K562 (cell line): Measurements from ENCODE around the gene SPATA32. TPM values are rescaled to one million over a fixed set of nuclear protein-coding genes. Genes with fewer than 3 reads are reported as not detected.

ENCODE experiments used
- ATAC-seq: fragments of 200-7000 bp; cut with Tn5 transposase; 3 replicates; pipeline ENCODE4 v1.9.1; 2020; ENCODE audit warnings: moderate library complexity
- BruUV-seq: library from RNA; stranded (reverse); fragments of 400-500 nt; replicated peaks from 2 replicates; lab custom pipeline; 2021; lab: Mats Ljungman, UMichigan
- CTCF ChIA-PET: fragments of 300-600 bp; formaldehyde crosslinking; extraction: SDS; loops from one replicate; lab custom pipeline; 2021; ENCODE audit warnings: low intra/inter-chr PET ratio; lab: Yijun Ruan, JAX
- POLR2A ChIA-PET: fragments of 300-600, 350-650 bp; sonication (Branson Sonifier 250); formaldehyde crosslinking; extraction: SDS; loops from one replicate; lab custom pipeline; 2021; ENCODE audit warnings: antibody characterized with exemption, inconsistent platforms; lab: Yijun Ruan, JAX
- DNase-seq, 4 experiments: peaks; one replicate each; pipeline versions ENCODE4 v3.0.0 to v3.0.0-alpha.2; 2011 to 2018; ENCODE audit warnings: low spot score in 3 of 4, mixed read lengths in 3 of 4; ENCODE audit errors: extremely low read depth in 1 of 4
- FAIRE-seq: peaks from 2 replicates; lab custom pipeline; 2011; peaks lifted over from hg19 to GRCh38; lab: Jason Lieb, UNC
- H2AFZ ChIP-seq: 2 replicates; pipeline ENCODE4 v1.6.0; 2011; ENCODE audit warnings: low read depth, low read length, control low read depth, inconsistent platforms
- H3K27ac ChIP-seq: fragments of 200-600 bp; 3 replicates; pipeline ENCODE4 v1.8.0; 2011; ENCODE audit warnings: low read depth, mild to moderate bottlenecking, control low read depth, inconsistent platforms, low read length, moderate library complexity, mixed read lengths; ENCODE audit errors: extremely low read depth
- H3K27me3 ChIP-seq, 2 experiments: fragments of 300-600 bp in 1 of 2; 2 replicates in 1 of 2; 3 replicates in 1 of 2; pipeline versions ENCODE4 v1.6.0 to v1.8.0; 2011; ENCODE audit warnings: inconsistent platforms in 2 of 2, low read length in 2 of 2, mild to moderate bottlenecking in 1 of 2, mixed read lengths in 1 of 2, moderate library complexity in 1 of 2; ENCODE audit not compliant: control insufficient read depth in 2 of 2, insufficient read depth in 2 of 2
- H3K36me3 ChIP-seq: fragments of 300-600 bp; 3 replicates; pipeline ENCODE4 v1.8.0; 2011; ENCODE audit warnings: mild to moderate bottlenecking, low read length, inconsistent platforms; ENCODE audit not compliant: control insufficient read depth, insufficient read depth
- H3K4me1 ChIP-seq, 2 experiments: fragments of 200-600 bp in 1 of 2; replicated peaks in 1 of 2; 2 replicates in 1 of 2; 3 replicates in 1 of 2; pipeline versions ENCODE4 v1.5.1 to v1.8.0; 2011; ENCODE audit warnings: inconsistent platforms in 2 of 2, low read length in 2 of 2, mild to moderate bottlenecking in 1 of 2, mixed read lengths in 1 of 2, moderate library complexity in 1 of 2; ENCODE audit not compliant: control insufficient read depth in 2 of 2, insufficient read depth in 2 of 2
- H3K4me2 ChIP-seq: 2 replicates; pipeline ENCODE4 v1.6.1; 2011; ENCODE audit warnings: low read length, control low read depth, inconsistent platforms, mixed read lengths; ENCODE audit not compliant: insufficient read depth
- H3K4me3 ChIP-seq: fragments of 200-600 bp; sonication (generic), shearing (Covaris generic); 2 replicates; pipeline ENCODE4 v1.5.1; 2016; ENCODE audit warnings: control low read depth, inconsistent platforms
- H3K79me2 ChIP-seq: fragments of 200-600 bp; 3 replicates; pipeline ENCODE4 v1.8.0; 2011; ENCODE audit warnings: low read length, inconsistent platforms; ENCODE audit not compliant: control insufficient read depth, insufficient read depth
- H3K9ac ChIP-seq, 2 experiments: 2 replicates each; pipeline versions ENCODE4 v1.6.0 to v1.6.1; 2011; ENCODE audit warnings: low read depth in 2 of 2, low read length in 2 of 2, control low read depth in 1 of 2, inconsistent platforms in 1 of 2, mild to moderate bottlenecking in 1 of 2, mixed read lengths in 1 of 2; ENCODE audit not compliant: insufficient read depth in 1 of 2
- H3K9me1 ChIP-seq: one replicate; pipeline ENCODE4 v1.6.0; 2011; ENCODE audit warnings: inconsistent platforms, mild to moderate bottlenecking, low read length, moderate library complexity; ENCODE audit not compliant: control insufficient read depth, insufficient read depth
- H3K9me3 ChIP-seq: replicated peaks from 2 replicates; pipeline ENCODE4 v1.5.1; 2011; ENCODE audit warnings: low read depth, low read length, inconsistent platforms; ENCODE audit not compliant: control insufficient read depth, insufficient read depth
- H4K20me1 ChIP-seq: replicated peaks from 2 replicates; pipeline ENCODE4 v1.6.1; 2011; ENCODE audit warnings: low read length, inconsistent platforms, mixed read lengths; ENCODE audit not compliant: control insufficient read depth, insufficient read depth
- BCL6 ChIP-seq: fragments of 250-450 bp; sonication (Bioruptor Pico); IDR thresholded peaks from 2 replicates; pipeline ENCODE4 v1.4.0; 2020
- CXXC5 ChIP-seq: fragments of 250-450 bp; sonication (Bioruptor Pico); IDR thresholded peaks from 2 replicates; pipeline ENCODE4 v1.8.0; 2022; ENCODE audit warnings: inconsistent platforms, mild to moderate bottlenecking, moderate library complexity
- FOXP1 ChIP-seq: sonication (generic); formaldehyde crosslinking; IDR thresholded peaks from 2 replicates; pipeline ENCODE4 v1.8.0; 2022; ENCODE audit warnings: mild to moderate bottlenecking, missing genetic modification reagents
- ZNF274 ChIP-seq: IDR thresholded peaks from 2 replicates; pipeline ENCODE4 v1.6.1; 2011; ENCODE audit warnings: low read depth, mild to moderate bottlenecking, low read length, moderate library complexity, borderline replicate concordance
- WGBS: fragments of 100-300 bp; shearing (Covaris generic); methylation state at CpG from one replicate; pipeline ENCODE4 v1.1.6; 2016; ENCODE audit warnings: low coverage, mixed read lengths; ENCODE audit not compliant: insufficient coverage; ENCODE audit errors: missing lambda C conversion rate; 5-methylcytosine and 5-hydroxymethylcytosine counted together
- in situ Hi-C: fragments of 300-500 bp; cut with MboI; formaldehyde crosslinking; loops from 4 replicates; pipeline ENCODE4 v1.15.0; 2018; ENCODE audit warnings: inconsistent platforms, mixed read lengths
- intact Hi-C: fragments of 100-400 bp; cut with micrococcal nuclease; formaldehyde crosslinking; loops from 2 replicates; pipeline ENCODE4 v1.14.2; 2022
- polyA plus RNA-seq, 8 experiments: library from polyadenylated mRNA; depleted of rRNA in 4 of 8; stranded (reverse) in 5 of 8; unstranded in 3 of 8; fragments of >200 nt; fragmentation: Nextera tagmentation in 2 of 8; fragmentation: Illumina TruSeq in 1 of 8; extraction: Ambion mirVana in 2 of 8; extraction: Trizol in 1 of 8; gene quantifications; 2 replicates each; pipeline versions ENCODE4 v1.2.1 to v1.2.3, GENCODE V29; 2011 to 2014; ENCODE audit warnings: inconsistent platforms in 1 of 8, missing spikeins in 1 of 8
- total RNA-seq, 7 experiments: library from RNA; depleted of rRNA in 6 of 7; stranded (reverse); fragments of >200 nt in 6 of 7; fragmentation: Illumina TruSeq in 2 of 7; extraction: Trizol in 2 of 7; gene quantifications; 2 replicates each; pipeline versions ENCODE4 v1.2.1 to v1.2.3, GENCODE V29; 2011 to 2021; ENCODE audit warnings: low replicate concordance in 1 of 7
- TF ChIP-seq, protein P1 (sequence below): fragments of 250-450 bp; sonication (Bioruptor Pico); IDR thresholded peaks from 2 replicates; pipeline ENCODE4 v1.4.0; 2020; ENCODE audit warnings: mild to moderate bottlenecking, moderate library complexity
- TF ChIP-seq, protein P2 (sequence below): fragments of 450-650 bp; IDR thresholded peaks from 2 replicates; pipeline ENCODE4 v1.6.1; 2016; ENCODE audit warnings: mild to moderate bottlenecking, moderate library complexity
- TF ChIP-seq, protein P3 (sequence below): fragments of 250-450 bp; sonication (Bioruptor Pico); IDR thresholded peaks from 2 replicates; pipeline ENCODE4 v1.9.0; 2021; ENCODE audit warnings: mild to moderate bottlenecking

Gene SPATA32
- total and polyA plus RNA-seq, 9 of the 15 experiments (the other 6 are each of a cell fraction or from before 2014, with no cell fraction given), result 0.03 to 0.06 TPM; not detected in 7

GRCh38 chr17:45246338-45246737, 15.6 kb downstream of the SPATA32 start:
- DNase-seq, result no peak
- in situ Hi-C loops (no loop called here), intact Hi-C loops (no loop called here)
- 87% methylated on average over 8 of the region's 8 CpGs for WGBS
- Histone ChIP-seq H3K9me1 (no peaks in the 10 kb centered on the region), H3K9ac (peak overlapping the region in 1 of 2 experiments; percentile 95; a peak in 2 of 4 replicates), H3K9me3 (no peaks in the 10 kb centered on the region; the same call in 1 of the 2 replicates), H3K79me2 (peaks cover 26% of the 10 kb centered on the region), H3K4me1 (peaks cover 20 to 58% of the 10 kb centered on the region in 2 experiments), H3K4me3 (no peak overlapping the region), H4K20me1 (no peaks in the 10 kb centered on the region), H2AFZ (no peak overlapping the region), H3K36me3 (peaks cover 49% of the 10 kb centered on the region; the same call in 2 of the 3 replicates), H3K27ac (no peak overlapping the region), H3K4me2 (peak overlapping the region; percentile 81; the same call in 1 of the 2 replicates), H3K27me3 (no peaks in the 10 kb centered on the region)
- ChIA-PET CTCF (no interaction called here), POLR2A (interaction anchor here (1.3 to 1.6 kb wide), 2 partner anchors 17 to 97 kb away, joined by 3 to 5 read pairs; no protein-coding TSS in a partner anchor)
- no peak for FAIRE-seq
- ATAC-seq, result no peak
- BruUV-seq, result no TSS peak
- TF ChIP-seq CXXC5 (CRISPR knock-in tag), result no peak
- TF ChIP-seq, protein P1, sequence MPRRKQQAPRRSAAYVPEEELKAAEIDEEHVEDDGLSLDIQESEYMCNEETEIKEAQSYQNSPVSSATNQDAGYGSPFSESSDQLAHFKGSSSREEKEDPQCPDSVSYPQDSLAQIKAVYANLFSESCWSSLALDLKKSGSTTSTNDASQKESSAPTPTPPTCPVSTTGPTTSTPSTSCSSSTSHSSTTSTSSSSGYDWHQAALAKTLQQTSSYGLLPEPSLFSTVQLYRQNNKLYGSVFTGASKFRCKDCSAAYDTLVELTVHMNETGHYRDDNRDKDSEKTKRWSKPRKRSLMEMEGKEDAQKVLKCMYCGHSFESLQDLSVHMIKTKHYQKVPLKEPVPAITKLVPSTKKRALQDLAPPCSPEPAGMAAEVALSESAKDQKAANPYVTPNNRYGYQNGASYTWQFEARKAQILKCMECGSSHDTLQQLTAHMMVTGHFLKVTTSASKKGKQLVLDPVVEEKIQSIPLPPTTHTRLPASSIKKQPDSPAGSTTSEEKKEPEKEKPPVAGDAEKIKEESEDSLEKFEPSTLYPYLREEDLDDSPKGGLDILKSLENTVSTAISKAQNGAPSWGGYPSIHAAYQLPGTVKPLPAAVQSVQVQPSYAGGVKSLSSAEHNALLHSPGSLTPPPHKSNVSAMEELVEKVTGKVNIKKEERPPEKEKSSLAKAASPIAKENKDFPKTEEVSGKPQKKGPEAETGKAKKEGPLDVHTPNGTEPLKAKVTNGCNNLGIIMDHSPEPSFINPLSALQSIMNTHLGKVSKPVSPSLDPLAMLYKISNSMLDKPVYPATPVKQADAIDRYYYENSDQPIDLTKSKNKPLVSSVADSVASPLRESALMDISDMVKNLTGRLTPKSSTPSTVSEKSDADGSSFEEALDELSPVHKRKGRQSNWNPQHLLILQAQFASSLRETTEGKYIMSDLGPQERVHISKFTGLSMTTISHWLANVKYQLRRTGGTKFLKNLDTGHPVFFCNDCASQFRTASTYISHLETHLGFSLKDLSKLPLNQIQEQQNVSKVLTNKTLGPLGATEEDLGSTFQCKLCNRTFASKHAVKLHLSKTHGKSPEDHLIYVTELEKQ, result no peak
- TF ChIP-seq BCL6 (CRISPR knock-in tag), result no peak
- TF ChIP-seq, protein P2, sequence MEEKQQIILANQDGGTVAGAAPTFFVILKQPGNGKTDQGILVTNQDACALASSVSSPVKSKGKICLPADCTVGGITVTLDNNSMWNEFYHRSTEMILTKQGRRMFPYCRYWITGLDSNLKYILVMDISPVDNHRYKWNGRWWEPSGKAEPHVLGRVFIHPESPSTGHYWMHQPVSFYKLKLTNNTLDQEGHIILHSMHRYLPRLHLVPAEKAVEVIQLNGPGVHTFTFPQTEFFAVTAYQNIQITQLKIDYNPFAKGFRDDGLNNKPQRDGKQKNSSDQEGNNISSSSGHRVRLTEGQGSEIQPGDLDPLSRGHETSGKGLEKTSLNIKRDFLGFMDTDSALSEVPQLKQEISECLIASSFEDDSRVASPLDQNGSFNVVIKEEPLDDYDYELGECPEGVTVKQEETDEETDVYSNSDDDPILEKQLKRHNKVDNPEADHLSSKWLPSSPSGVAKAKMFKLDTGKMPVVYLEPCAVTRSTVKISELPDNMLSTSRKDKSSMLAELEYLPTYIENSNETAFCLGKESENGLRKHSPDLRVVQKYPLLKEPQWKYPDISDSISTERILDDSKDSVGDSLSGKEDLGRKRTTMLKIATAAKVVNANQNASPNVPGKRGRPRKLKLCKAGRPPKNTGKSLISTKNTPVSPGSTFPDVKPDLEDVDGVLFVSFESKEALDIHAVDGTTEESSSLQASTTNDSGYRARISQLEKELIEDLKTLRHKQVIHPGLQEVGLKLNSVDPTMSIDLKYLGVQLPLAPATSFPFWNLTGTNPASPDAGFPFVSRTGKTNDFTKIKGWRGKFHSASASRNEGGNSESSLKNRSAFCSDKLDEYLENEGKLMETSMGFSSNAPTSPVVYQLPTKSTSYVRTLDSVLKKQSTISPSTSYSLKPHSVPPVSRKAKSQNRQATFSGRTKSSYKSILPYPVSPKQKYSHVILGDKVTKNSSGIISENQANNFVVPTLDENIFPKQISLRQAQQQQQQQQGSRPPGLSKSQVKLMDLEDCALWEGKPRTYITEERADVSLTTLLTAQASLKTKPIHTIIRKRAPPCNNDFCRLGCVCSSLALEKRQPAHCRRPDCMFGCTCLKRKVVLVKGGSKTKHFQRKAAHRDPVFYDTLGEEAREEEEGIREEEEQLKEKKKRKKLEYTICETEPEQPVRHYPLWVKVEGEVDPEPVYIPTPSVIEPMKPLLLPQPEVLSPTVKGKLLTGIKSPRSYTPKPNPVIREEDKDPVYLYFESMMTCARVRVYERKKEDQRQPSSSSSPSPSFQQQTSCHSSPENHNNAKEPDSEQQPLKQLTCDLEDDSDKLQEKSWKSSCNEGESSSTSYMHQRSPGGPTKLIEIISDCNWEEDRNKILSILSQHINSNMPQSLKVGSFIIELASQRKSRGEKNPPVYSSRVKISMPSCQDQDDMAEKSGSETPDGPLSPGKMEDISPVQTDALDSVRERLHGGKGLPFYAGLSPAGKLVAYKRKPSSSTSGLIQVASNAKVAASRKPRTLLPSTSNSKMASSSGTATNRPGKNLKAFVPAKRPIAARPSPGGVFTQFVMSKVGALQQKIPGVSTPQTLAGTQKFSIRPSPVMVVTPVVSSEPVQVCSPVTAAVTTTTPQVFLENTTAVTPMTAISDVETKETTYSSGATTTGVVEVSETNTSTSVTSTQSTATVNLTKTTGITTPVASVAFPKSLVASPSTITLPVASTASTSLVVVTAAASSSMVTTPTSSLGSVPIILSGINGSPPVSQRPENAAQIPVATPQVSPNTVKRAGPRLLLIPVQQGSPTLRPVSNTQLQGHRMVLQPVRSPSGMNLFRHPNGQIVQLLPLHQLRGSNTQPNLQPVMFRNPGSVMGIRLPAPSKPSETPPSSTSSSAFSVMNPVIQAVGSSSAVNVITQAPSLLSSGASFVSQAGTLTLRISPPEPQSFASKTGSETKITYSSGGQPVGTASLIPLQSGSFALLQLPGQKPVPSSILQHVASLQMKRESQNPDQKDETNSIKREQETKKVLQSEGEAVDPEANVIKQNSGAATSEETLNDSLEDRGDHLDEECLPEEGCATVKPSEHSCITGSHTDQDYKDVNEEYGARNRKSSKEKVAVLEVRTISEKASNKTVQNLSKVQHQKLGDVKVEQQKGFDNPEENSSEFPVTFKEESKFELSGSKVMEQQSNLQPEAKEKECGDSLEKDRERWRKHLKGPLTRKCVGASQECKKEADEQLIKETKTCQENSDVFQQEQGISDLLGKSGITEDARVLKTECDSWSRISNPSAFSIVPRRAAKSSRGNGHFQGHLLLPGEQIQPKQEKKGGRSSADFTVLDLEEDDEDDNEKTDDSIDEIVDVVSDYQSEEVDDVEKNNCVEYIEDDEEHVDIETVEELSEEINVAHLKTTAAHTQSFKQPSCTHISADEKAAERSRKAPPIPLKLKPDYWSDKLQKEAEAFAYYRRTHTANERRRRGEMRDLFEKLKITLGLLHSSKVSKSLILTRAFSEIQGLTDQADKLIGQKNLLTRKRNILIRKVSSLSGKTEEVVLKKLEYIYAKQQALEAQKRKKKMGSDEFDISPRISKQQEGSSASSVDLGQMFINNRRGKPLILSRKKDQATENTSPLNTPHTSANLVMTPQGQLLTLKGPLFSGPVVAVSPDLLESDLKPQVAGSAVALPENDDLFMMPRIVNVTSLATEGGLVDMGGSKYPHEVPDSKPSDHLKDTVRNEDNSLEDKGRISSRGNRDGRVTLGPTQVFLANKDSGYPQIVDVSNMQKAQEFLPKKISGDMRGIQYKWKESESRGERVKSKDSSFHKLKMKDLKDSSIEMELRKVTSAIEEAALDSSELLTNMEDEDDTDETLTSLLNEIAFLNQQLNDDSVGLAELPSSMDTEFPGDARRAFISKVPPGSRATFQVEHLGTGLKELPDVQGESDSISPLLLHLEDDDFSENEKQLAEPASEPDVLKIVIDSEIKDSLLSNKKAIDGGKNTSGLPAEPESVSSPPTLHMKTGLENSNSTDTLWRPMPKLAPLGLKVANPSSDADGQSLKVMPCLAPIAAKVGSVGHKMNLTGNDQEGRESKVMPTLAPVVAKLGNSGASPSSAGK, result no peak
- no peak for TF ChIP-seq ZNF274
- TF ChIP-seq FOXP1, result no peak
- TF ChIP-seq, protein P3, sequence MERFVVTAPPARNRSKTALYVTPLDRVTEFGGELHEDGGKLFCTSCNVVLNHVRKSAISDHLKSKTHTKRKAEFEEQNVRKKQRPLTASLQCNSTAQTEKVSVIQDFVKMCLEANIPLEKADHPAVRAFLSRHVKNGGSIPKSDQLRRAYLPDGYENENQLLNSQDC (CRISPR knock-in tag), result no peak
